Measurements from ENCODE around the gene ARHGAP27. TPM values are rescaled to one million over a fixed set of nuclear protein-coding genes. Genes with fewer than 3 reads are reported as not detected.

ARHGAP27 gene
- total RNA-seq, 4 donors from 2014 or later = 194 to 489 (median 294) TPM

DNA sequence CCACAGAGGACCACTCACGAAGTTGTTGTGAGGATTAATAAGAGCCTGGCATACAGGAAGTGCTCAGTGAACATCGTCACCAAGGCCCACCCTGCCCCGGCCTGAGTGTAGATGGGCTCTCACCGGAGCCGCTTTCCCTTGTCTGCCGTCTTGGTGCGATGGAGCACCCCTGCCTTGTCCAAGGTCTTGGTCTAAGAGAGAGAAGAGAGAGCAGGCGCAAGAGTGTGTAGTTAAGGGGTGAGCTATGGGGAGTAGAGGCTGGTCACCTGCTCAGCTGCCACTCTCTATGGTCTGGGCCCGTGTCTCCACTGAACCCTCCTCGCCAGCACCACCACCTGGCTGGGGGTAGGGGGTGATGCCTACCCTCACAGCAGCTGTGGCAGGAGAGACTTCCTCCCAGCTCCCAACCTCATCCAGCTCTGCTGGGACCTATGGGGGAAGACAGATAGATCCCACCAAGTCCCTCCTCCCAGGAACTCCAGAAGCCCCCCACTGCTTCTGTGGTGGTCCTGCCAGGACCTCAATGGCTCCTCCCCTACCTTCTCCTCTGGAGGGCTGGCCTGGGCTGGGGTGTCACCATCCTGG lies 28.7 kb downstream of the ARHGAP27 start:
- no peak for DNase-seq
- Histone ChIP-seq H3K27ac (no peak overlapping the region), H3K9me3 (no peaks in the 10 kb centered on the region), H3K4me3 (no peak overlapping the region), H3K4me1 (peaks cover 20 to 44% (median 37%) of the 10 kb centered on the region in 4 donors), H3K27me3 (no peaks in the 10 kb centered on the region), H3K36me3 (peaks cover 0 to 33% (median 6%) of the 10 kb centered on the region in 4 donors)
- intact Hi-C loops (cut with DNase I; ENCODE audit: low total_unique reads) = no loop called here
- WGBS, 2 donors (ENCODE audit: low coverage in 1 of 2) = 92% methylated on average over 10 of the region's 10 CpGs; no CpG with 5 or more reads in 1 of the 2 donors
- TF ChIP-seq CTCF (IDR thresholded peaks at IDR 0.05) (no peak), POLR2AphosphoS5 (IDR thresholded peaks at IDR 0.05) (no peak), POLR2A (IDR thresholded peaks at IDR 0.05) (no peak), EP300 (IDR thresholded peaks at IDR 0.05; ENCODE audit: low read depth) (no peak)
- in situ Hi-C loops (cut with MboI; ENCODE audit: low pct_ligation_motif_present in 1 of 4, low pct_unique_long_range_greater_than_20kb in 1 of 4, low sequenced_read_pairs in 3 of 4) = no loop called here

DNA sequence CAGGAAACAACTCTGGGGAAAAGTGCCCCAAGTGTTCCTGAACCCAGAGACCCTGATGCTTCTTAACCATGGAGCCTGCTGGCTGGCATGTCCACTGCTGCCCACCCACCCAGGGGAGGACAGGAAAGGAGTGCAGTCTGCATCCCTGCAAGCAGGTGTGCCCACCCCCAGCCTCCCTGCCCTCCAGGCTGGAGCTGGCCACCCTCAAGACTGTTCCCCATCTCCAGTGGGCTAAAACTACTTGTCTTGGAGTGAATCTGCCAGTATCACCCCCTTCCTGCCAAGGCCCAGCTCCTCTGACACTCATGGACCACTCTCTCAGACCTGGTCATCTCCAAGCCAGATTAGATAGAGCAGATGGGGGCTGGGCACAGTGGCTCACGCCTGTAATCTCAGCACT lies 29.8 kb downstream of the ARHGAP27 start:
- peaks cover 0 to 37% (median 8%) of the 10 kb centered on the region in 4 donors for H3K36me3 ChIP-seq
- in situ Hi-C loops (cut with MboI; ENCODE audit: low pct_ligation_motif_present in 1 of 4, low pct_unique_long_range_greater_than_20kb in 1 of 4, low sequenced_read_pairs in 3 of 4) = no loop called here
- WGBS, 2 donors (ENCODE audit: low coverage in 1 of 2) = 67% methylated on average over 1 of the region's 1 CpG; no CpG with 5 or more reads in 1 of the 2 donors

GRCh38 chr17:45398800-45399199 lies 33.9 kb downstream of the ARHGAP27 start:
- TF ChIP-seq CTCF (IDR thresholded peaks at IDR 0.05) = no peak
- TF ChIP-seq POLR2A (IDR thresholded peaks at IDR 0.05) = no peak
- TF ChIP-seq EP300 (IDR thresholded peaks at IDR 0.05; ENCODE audit: low read depth) = no peak
- no peak for TF ChIP-seq POLR2AphosphoS5 (IDR thresholded peaks at IDR 0.05)
- Histone ChIP-seq H3K27ac (no peak overlapping the region), H3K27me3 (no peaks in the 10 kb centered on the region), H3K4me3 (no peak overlapping the region), H3K4me1 (peaks cover 0 to 9% (median 7%) of the 10 kb centered on the region in 4 donors), H3K36me3 (peaks cover 0 to 34% (median 10%) of the 10 kb centered on the region in 4 donors), H3K9me3 (no peaks in the 10 kb centered on the region)
- 77 to 100% methylated on average over 1 to 5 of the region's 5 CpGs for WGBS, 2 donors (ENCODE audit: low coverage in 1 of 2)
- in situ Hi-C loops (cut with MboI; ENCODE audit: low pct_ligation_motif_present in 1 of 4, low pct_unique_long_range_greater_than_20kb in 1 of 4, low sequenced_read_pairs in 3 of 4) (no loop called here), intact Hi-C loops (cut with DNase I; ENCODE audit: low total_unique reads) (no loop called here)
- DNase-seq = no peak

More for the DNA sequence above, 29.8 kb downstream of the ARHGAP27 start:
- no peak overlapping the region for H3K4me3 ChIP-seq
- peaks cover 14 to 33% (median 26%) of the 10 kb centered on the region in 4 donors for H3K4me1 ChIP-seq
- H3K9me3 ChIP-seq = no peaks in the 10 kb centered on the region
- H3K27me3 ChIP-seq = no peaks in the 10 kb centered on the region
- no peak for DNase-seq
- no peak for TF ChIP-seq EP300 (IDR thresholded peaks at IDR 0.05; ENCODE audit: low read depth)
- no peak for TF ChIP-seq CTCF (IDR thresholded peaks at IDR 0.05)
- TF ChIP-seq POLR2A (IDR thresholded peaks at IDR 0.05) = no peak
- H3K27ac ChIP-seq = no peak overlapping the region
- intact Hi-C loops (cut with DNase I; ENCODE audit: low total_unique reads) = no loop called here

- peaks cover 0 to 9% (median 7%) of the 10 kb centered on the region in 4 donors for H3K4me1 ChIP-seq
- WGBS, 2 donors (ENCODE audit: low coverage in 1 of 2) = 40 to 88% methylated on average over 2 to 5 of the region's 5 CpGs
- no peaks in the 10 kb centered on the region for H3K27me3 ChIP-seq
- intact Hi-C loops (cut with DNase I; ENCODE audit: low total_unique reads) (no loop called here), in situ Hi-C loops (cut with MboI; ENCODE audit: low pct_ligation_motif_present in 1 of 4, low pct_unique_long_range_greater_than_20kb in 1 of 4, low sequenced_read_pairs in 3 of 4) (no loop called here)
- no peak overlapping the region for H3K27ac ChIP-seq
- peaks cover 0 to 26% (median 10%) of the 10 kb centered on the region in 4 donors for H3K36me3 ChIP-seq
- no peak for TF ChIP-seq POLR2AphosphoS5 (IDR thresholded peaks at IDR 0.05)
- no peak for TF ChIP-seq EP300 (IDR thresholded peaks at IDR 0.05; ENCODE audit: low read depth)
- TF ChIP-seq POLR2A (IDR thresholded peaks at IDR 0.05) = no peak
- TF ChIP-seq CTCF (IDR thresholded peaks at IDR 0.05) = no peak
- no peaks in the 10 kb centered on the region for H3K9me3 ChIP-seq
- H3K4me3 ChIP-seq = no peak overlapping the region
- no peak for DNase-seq
Observed at GRCh38 chr17:45397796-45398195, 34.9 kb downstream of the ARHGAP27 start.
